ENCODE results near the gene CENPP.
"Not testable (repeated sequence)": the region's sequence is repeated elsewhere in the genome, so short reads cannot be mapped to it uniquely, and the experiment has no call there.

The CENPP gene

GRCh38 chr9:92613268-92614122 lies 287.7 kb downstream of the CENPP start:
- no peak for DNase-seq
- in situ Hi-C loops (cut with MboI; ENCODE audit: low pct_unique_long_range_greater_than_20kb, low sequenced_read_pairs), result loop anchor here (25.0 kb wide), 1 partner anchor 276 kb away; the partner anchor contains the start of genes CENPP and NOL8

- DNase-seq, result no peak
- in situ Hi-C loops (cut with MboI; ENCODE audit: low pct_unique_long_range_greater_than_20kb, low sequenced_read_pairs), result loop anchor here (25.0 kb wide), 1 partner anchor 277 kb away; the partner anchor contains the start of genes CENPP and NOL8
These were observed 288.4 kb downstream of the CENPP start for GRCh38 chr9:92614123-92614510.

GRCh38 chr9:92614763-92615461 lies 289.2 kb downstream of the CENPP start:
- DNase-seq, result no peak
- in situ Hi-C loops (cut with MboI; ENCODE audit: low pct_unique_long_range_greater_than_20kb, low sequenced_read_pairs), result loop anchor here (25.0 kb wide), 1 partner anchor 278 kb away; the partner anchor contains the start of genes CENPP and NOL8

- in situ Hi-C loops (cut with MboI; ENCODE audit: low pct_unique_long_range_greater_than_20kb, low sequenced_read_pairs), result loop anchor here (25.0 kb wide), 1 partner anchor 278 kb away; the partner anchor contains the start of genes CENPP and NOL8
- no peak for DNase-seq
These were observed 290.0 kb downstream of the CENPP start for GRCh38 chr9:92615790-92616189.

- no peak for DNase-seq
- in situ Hi-C loops (cut with MboI; ENCODE audit: low pct_unique_long_range_greater_than_20kb, low sequenced_read_pairs), result loop anchor here (25.0 kb wide), 1 partner anchor 279 kb away; the partner anchor contains the start of genes CENPP and NOL8
These were observed 290.5 kb downstream of the CENPP start for GRCh38 chr9:92616199-92616641.

- DNase-seq, result no peak
- in situ Hi-C loops (cut with MboI; ENCODE audit: low pct_unique_long_range_greater_than_20kb, low sequenced_read_pairs), result loop anchor here (25.0 kb wide), 1 partner anchor 279 kb away; the partner anchor contains the start of genes CENPP and NOL8
These were observed 290.9 kb downstream of the CENPP start for GRCh38 chr9:92616655-92617111.

GRCh38 chr9:92617195-92617813 lies 291.6 kb downstream of the CENPP start:
- no peak for DNase-seq
- in situ Hi-C loops (cut with MboI; ENCODE audit: low pct_unique_long_range_greater_than_20kb, low sequenced_read_pairs), result loop anchor here (25.0 kb wide), 1 partner anchor 280 kb away; the partner anchor contains the start of genes CENPP and NOL8

- in situ Hi-C loops (cut with MboI; ENCODE audit: low pct_unique_long_range_greater_than_20kb, low sequenced_read_pairs), result loop anchor here (25.0 kb wide), 1 partner anchor 281 kb away; the partner anchor contains the start of genes CENPP and NOL8
- no peak for DNase-seq
These were observed 292.3 kb downstream of the CENPP start for GRCh38 chr9:92617951-92618510.

- DNase-seq, result no peak
- in situ Hi-C loops (cut with MboI; ENCODE audit: low pct_unique_long_range_greater_than_20kb, low sequenced_read_pairs), result loop anchor here (25.0 kb wide), 1 partner anchor 281 kb away; the partner anchor contains the start of genes CENPP and NOL8
These were observed 293.0 kb downstream of the CENPP start for GRCh38 chr9:92618633-92619225.

GRCh38 chr9:92619601-92620300 lies 294.0 kb downstream of the CENPP start:
- in situ Hi-C loops (cut with MboI; ENCODE audit: low pct_unique_long_range_greater_than_20kb, low sequenced_read_pairs), result loop anchor here (25.0 kb wide), 1 partner anchor 282 kb away; the partner anchor contains the start of genes CENPP and NOL8
- DNase-seq, result no peak

GRCh38 chr9:92620845-92621244 lies 295.1 kb downstream of the CENPP start:
- in situ Hi-C loops (cut with MboI; ENCODE audit: low pct_unique_long_range_greater_than_20kb, low sequenced_read_pairs), result loop anchor here (25.0 kb wide), 1 partner anchor 284 kb away; the partner anchor contains the start of genes CENPP and NOL8

GRCh38 chr9:92623936-92624335 lies 298.2 kb downstream of the CENPP start:
- not testable (repeated sequence) for DNase-seq
- in situ Hi-C loops (cut with MboI; ENCODE audit: low pct_unique_long_range_greater_than_20kb, low sequenced_read_pairs), result loop anchor here (25.0 kb wide), 1 partner anchor 287 kb away; the partner anchor contains the start of genes CENPP and NOL8

More at GRCh38 chr9:92620845-92621244, 295.1 kb downstream of the CENPP start:
- DNase-seq, result no peak

- no peak for DNase-seq
- in situ Hi-C loops (cut with MboI; ENCODE audit: low pct_unique_long_range_greater_than_20kb, low sequenced_read_pairs), result loop anchor here (25.0 kb wide), 1 partner anchor 489 kb away; no protein-coding TSS in a partner anchor
These were observed 300.7 kb downstream of the CENPP start for GRCh38 chr9:92626484-92626883.

- in situ Hi-C loops (cut with MboI; ENCODE audit: low pct_unique_long_range_greater_than_20kb, low sequenced_read_pairs), result loop anchor here (25.0 kb wide), 1 partner anchor 490 kb away; no protein-coding TSS in a partner anchor
- DNase-seq, result no peak
These were observed 301.9 kb downstream of the CENPP start for GRCh38 chr9:92627651-92628050.

- in situ Hi-C loops (cut with MboI; ENCODE audit: low pct_unique_long_range_greater_than_20kb, low sequenced_read_pairs), result loop anchor here (25.0 kb wide), 1 partner anchor 494 kb away; no protein-coding TSS in a partner anchor
- no peak for DNase-seq
These were observed 305.9 kb downstream of the CENPP start for GRCh38 chr9:92631452-92632343.

GRCh38 chr9:92632641-92633040 lies 306.9 kb downstream of the CENPP start:
- in situ Hi-C loops (cut with MboI; ENCODE audit: low pct_unique_long_range_greater_than_20kb, low sequenced_read_pairs), result loop anchor here (25.0 kb wide), 1 partner anchor 495 kb away; no protein-coding TSS in a partner anchor
- no peak for DNase-seq

Measured in KBM-7 (cell line).